SK-N-SH treated with all-trans-retinoic acid at 6 μM for 48 hours (cell line): ENCODE results near the gene GPC5.

Source experiments
- CSDC2 ChIP-seq: fragments of 250-450 bp; sonication (Bioruptor Pico); IDR thresholded peaks from 2 replicates; pipeline ENCODE4 v1.5.0; 2020; ENCODE audit warnings: mild to moderate bottlenecking, moderate library complexity
- ESRRG ChIP-seq: fragments of 250-450 bp; sonication (Bioruptor Pico); IDR thresholded peaks from 2 replicates; pipeline ENCODE4 v1.6.1; 2021; ENCODE audit warnings: mild to moderate bottlenecking
- GLIS3 ChIP-seq: fragments of 250-450 bp; sonication (Bioruptor Pico); IDR thresholded peaks from 2 replicates; pipeline ENCODE4 v1.5.0; 2020; ENCODE audit warnings: mild to moderate bottlenecking, moderate library complexity
- PATZ1 ChIP-seq: fragments of 250-450 bp; sonication (Bioruptor Pico); IDR thresholded peaks from 2 replicates; pipeline ENCODE4 v1.8.0; 2020; ENCODE audit warnings: mild to moderate bottlenecking, moderate library complexity, borderline replicate concordance
- RARB ChIP-seq: fragments of 250-450 bp; sonication (Bioruptor Pico); IDR thresholded peaks from 2 replicates; pipeline ENCODE4 v1.8.0; 2021; ENCODE audit warnings: mild to moderate bottlenecking, moderate library complexity
- TOX ChIP-seq: fragments of 250-450 bp; sonication (Bioruptor Pico); IDR thresholded peaks from 2 replicates; pipeline ENCODE4 v1.8.0; 2021; ENCODE audit warnings: mild to moderate bottlenecking, moderate library complexity, borderline replicate concordance
- ZFP3 ChIP-seq: fragments of 250-450 bp; sonication (Bioruptor Pico); IDR thresholded peaks from 2 replicates; pipeline ENCODE4 v1.5.0; 2020; ENCODE audit warnings: mild to moderate bottlenecking, moderate library complexity
- ZFP30 ChIP-seq: fragments of 450-650 bp; formaldehyde crosslinking; IDR thresholded peaks from 2 replicates; pipeline ENCODE4 v1.5.0; 2022; ENCODE audit warnings: mild to moderate bottlenecking, moderate library complexity

- TF ChIP-seq PATZ1 (no peak), RARB (CRISPR knock-in tag) (no peak), TOX (CRISPR knock-in tag) (no peak), ZFP3 (CRISPR knock-in tag) (no peak), ESRRG (no peak), ZFP30 (CRISPR knock-in tag) (no peak), CSDC2 (no peak), GLIS3 (CRISPR knock-in tag) (no peak)
These were observed 823.5 kb downstream of the GPC5 start for GRCh38 chr13:92221916-92222315.
